ENCODE measurements around the gene CDR2L.

The CDR2L gene

DNA sequence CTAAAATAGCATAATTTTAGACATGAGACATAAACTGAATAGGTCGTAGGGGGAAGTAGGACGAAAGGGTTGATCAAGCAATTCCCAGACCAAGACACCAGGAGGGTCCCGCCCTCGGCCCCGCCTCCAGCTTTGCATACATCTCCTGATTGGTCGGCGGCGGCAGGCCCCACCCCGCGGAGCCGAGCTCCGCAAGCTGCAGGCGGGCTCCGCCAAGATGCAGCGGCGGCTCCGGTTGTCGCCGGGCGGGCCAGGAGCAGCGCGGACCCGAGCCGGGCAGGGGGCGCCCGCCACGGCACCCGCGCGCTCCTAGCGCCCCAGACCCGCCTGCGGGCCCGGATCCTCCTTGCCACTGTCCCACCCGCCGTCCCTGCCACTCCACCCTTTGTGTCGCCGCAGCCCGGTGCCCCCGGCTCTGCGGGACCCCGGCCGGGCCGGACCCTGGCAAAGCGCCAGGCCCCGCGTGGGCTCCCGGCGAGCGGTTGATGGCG is at the start of gene CDR2L:
Gene CDR2L (plus strand): TSS at position 215 of the 491 bp plus-strand sequence. CDS start 412 bp downstream, outside the sequence.
- H3K36me3 Mint-ChIP-seq: no peaks in the 10 kb centered on the region
- no peak within 1 kb of the TSS for H3K27ac Mint-ChIP-seq
- H3K9me3 Mint-ChIP-seq (ENCODE audit: low read depth): no peaks in the 10 kb centered on the region
- H3K4me3 Mint-ChIP-seq: peak within 1 kb of the TSS; percentile 82
- H3K27me3 Mint-ChIP-seq: no peaks in the 10 kb centered on the region
- H3K4me1 Mint-ChIP-seq (ENCODE audit: low read depth): peaks cover 12% of the 10 kb centered on the region

DNA sequence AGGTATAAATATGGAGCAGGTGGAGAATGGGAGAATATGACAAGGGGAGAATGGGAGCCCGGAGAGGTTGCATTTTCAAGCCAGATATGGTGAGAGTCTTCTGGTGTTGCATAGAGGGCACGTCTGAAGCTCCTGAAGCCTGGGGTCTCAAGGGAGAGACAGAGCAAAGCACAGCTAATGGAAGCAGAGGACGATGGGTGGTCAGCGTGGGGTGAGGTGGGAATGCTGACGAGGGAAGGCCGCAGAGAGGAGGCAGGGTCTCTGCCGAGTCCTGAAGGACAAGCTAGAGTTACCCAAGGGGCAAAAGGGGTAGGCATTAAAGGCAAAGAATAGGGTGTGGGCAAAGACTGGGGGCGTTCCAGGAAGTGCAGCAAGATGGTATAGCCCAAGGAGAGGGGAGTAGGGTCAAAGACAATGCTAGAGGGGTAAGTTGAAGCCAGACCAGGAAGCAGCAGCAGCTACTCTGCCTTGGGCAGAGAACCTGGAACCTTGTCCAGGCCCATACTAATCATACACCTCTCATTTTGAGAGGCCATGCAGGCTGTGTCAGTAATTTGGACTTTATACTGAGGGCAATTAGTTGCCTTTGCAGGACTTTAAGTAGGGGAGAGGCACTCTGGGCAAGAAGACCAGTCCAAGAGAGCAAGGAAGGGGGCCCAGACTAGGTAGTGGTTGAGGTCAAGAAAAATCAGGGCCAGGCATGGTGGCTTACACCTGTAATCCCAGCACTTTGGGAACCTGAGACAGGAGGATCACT is 49.1 kb upstream of the CDR2L start:
- Mint-ChIP-seq H3K36me3 (no peaks in the 10 kb centered on the region), H3K27me3 (peaks cover 36% of the 10 kb centered on the region), H3K27ac (no peak overlapping the region), H3K4me3 (no peak overlapping the region), H3K4me1 (ENCODE audit: low read depth) (peaks cover 2% of the 10 kb centered on the region), H3K9me3 (ENCODE audit: low read depth) (no peaks in the 10 kb centered on the region)

DNA sequence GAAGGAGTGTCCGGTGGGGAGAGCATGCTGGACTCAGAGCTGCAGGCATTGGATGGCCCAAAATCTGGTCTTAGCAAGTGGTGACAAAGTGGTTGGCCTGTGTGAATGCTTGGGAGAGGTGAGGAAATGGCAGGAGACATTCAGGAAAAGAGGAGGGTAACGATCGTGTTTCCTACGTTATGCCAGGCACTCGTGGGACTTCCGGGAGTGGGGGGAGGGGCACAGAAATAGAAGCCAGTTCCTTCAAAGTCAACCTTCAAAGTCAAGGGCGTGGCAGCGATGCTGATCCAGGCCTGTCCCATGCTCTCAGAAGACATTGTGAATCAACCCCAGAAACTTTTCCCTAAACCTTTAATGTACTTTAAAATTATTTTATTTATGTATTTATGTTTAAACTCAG is 47.9 kb upstream of the CDR2L start:
- Mint-ChIP-seq H3K4me3 (no peak overlapping the region), H3K4me1 (ENCODE audit: low read depth) (peaks cover 2% of the 10 kb centered on the region), H3K9me3 (ENCODE audit: low read depth) (no peaks in the 10 kb centered on the region), H3K27ac (no peak overlapping the region), H3K27me3 (peaks cover 33% of the 10 kb centered on the region), H3K36me3 (no peaks in the 10 kb centered on the region)

DNA sequence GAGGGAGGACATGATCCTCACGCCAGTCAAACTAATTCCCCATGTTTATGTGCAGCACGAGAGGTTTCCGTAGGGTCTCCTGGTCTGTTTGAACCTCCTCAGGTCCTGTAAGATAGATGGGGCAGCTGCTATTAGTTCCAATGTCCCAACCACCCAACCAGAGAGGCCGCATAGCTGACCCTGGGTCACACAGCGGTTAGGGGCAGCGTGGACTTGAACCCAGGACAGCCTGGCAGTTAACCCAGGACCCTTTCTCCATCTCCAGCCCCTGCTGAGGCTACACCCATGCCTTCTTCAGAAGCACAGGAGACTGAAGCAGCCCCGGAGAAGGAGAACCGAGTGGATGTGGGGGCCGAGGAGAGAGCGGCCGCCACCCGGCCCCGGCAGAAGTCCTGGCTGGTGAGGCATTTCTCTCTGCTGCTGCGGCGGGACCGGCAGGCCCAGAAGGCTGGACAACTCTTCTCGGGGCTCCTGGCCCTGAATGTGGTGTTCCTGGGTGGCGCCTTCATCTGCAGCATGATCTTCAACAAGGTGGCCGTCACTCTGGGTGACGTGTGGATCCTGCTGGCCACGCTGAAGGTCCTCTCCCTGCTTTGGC is 46.2 kb upstream of the CDR2L start:
- H3K36me3 Mint-ChIP-seq: no peaks in the 10 kb centered on the region
- peaks cover 32% of the 10 kb centered on the region for H3K27me3 Mint-ChIP-seq
- H3K4me3 Mint-ChIP-seq: no peak overlapping the region
- H3K4me1 Mint-ChIP-seq (ENCODE audit: low read depth): peaks cover 2% of the 10 kb centered on the region
- H3K27ac Mint-ChIP-seq: no peak overlapping the region
- no peaks in the 10 kb centered on the region for H3K9me3 Mint-ChIP-seq (ENCODE audit: low read depth)

DNA sequence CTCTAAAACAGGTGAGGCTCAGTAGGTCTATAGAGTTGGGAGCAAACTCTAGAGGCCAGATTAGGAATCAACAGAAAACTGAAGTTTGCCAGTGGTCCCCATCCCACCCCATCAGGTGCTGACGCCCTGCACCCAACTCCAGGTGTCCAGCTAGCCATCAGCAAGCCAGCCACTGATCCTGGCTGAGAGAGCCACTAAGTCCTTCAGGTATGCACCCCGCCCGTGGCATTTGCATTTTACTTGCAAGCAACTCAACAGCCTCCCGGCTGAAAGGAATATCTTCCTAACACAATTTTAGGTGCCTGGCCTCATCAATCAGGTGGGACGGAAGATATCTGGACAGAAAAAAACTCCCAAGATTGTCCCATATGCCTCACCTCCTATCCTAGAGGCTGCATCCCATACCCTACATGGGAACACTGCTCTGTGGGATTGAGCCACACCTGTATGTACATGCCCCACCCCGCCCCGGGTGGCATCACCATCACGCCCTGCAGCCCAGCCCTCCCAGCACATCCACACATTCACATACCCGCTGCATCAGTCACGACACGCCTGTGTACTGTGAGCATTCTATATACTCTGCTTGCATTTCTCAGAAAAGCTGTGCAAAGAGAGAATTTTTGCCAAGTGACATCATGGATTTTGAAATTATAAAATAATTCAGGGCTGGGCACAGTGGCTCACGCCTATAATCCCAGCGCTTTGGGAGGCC is 43.5 kb upstream of the CDR2L start:
- H3K4me1 Mint-ChIP-seq (ENCODE audit: low read depth): no peaks in the 10 kb centered on the region
- H3K27me3 Mint-ChIP-seq: peaks cover 14% of the 10 kb centered on the region
- no peaks in the 10 kb centered on the region for H3K9me3 Mint-ChIP-seq (ENCODE audit: low read depth)
- H3K4me3 Mint-ChIP-seq: no peak overlapping the region
- H3K36me3 Mint-ChIP-seq: no peaks in the 10 kb centered on the region
- H3K27ac Mint-ChIP-seq: no peak overlapping the region

DNA sequence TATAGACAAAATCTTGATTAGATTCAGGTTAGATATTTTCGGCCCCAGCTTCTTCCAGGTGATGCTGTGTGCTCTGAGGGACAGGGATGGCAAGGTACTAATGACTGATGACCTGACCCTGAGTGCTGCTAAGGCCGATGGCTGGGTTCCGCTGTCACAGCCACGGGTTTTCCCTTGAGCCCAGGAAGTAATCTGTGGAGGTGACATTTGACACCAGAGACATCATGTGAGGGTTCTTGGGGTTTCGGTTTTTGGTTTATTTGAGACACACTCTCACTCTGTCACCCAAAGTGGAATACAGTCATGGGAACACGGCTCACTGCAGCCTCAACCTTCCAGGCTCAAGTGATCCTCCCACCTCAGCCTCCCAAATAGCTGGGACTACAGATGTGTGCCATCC is 41.9 kb upstream of the CDR2L start:
- no peaks in the 10 kb centered on the region for H3K9me3 Mint-ChIP-seq (ENCODE audit: low read depth)

DNA sequence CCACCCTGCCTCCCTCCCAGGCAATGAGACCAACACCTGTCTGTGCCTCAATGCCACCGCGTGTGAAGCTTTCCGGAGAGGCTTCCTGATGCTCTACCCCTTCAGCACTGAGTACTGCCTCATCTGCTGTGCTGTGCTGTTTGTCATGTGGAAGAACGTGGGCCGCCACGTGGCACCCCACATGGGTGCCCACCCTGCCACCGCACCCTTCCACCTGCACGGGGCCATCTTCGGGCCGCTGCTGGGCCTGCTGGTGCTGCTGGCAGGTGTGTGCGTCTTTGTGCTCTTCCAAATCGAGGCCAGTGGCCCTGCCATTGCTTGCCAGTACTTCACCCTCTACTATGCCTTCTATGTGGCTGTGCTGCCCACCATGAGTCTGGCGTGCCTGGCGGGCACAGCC is 40.8 kb upstream of the CDR2L start:
- H3K9me3 Mint-ChIP-seq (ENCODE audit: low read depth): no peaks in the 10 kb centered on the region
- no peak overlapping the region for H3K4me3 Mint-ChIP-seq
- H3K27ac Mint-ChIP-seq: no peak overlapping the region
- no peaks in the 10 kb centered on the region for H3K36me3 Mint-ChIP-seq
- H3K27me3 Mint-ChIP-seq: peaks cover 10% of the 10 kb centered on the region
- no peaks in the 10 kb centered on the region for H3K4me1 Mint-ChIP-seq (ENCODE audit: low read depth)

More for the DNA sequence above, 41.9 kb upstream of the CDR2L start:
- Mint-ChIP-seq H3K36me3 (no peaks in the 10 kb centered on the region), H3K27ac (no peak overlapping the region), H3K4me3 (no peak overlapping the region), H3K4me1 (ENCODE audit: low read depth) (no peaks in the 10 kb centered on the region), H3K27me3 (peaks cover 11% of the 10 kb centered on the region)

DNA sequence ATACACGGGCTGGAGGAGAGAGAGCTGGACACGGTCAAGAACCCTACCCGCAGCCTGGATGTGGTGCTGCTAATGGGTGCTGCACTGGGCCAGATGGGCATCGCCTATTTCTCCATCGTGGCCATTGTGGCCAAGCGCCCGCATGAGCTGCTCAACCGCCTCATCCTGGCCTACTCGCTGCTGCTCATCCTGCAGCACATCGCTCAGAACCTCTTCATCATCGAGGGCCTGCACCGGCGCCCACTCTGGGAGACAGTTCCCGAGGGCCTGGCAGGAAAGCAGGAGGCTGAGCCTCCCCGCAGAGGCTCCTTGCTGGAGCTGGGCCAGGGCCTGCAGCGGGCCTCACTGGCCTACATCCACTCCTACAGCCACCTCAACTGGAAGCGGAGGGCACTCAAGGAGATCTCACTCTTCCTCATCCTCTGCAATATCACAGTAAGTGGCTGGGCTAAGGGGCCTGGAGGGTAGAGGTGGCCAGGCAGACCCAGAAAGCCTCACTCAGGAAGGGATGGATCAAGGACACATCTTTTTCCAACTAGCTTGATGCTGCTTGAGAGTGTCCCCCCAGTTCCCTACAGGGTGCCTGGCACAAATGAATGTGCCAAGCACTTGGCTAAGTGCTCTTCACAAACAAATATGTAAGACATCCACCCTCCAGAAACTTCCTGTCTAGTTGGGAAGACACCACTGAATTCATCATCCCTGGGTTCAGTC is 40.2 kb upstream of the CDR2L start:
- peaks cover 6% of the 10 kb centered on the region for H3K27me3 Mint-ChIP-seq
- H3K4me1 Mint-ChIP-seq (ENCODE audit: low read depth): no peaks in the 10 kb centered on the region
- H3K27ac Mint-ChIP-seq: no peak overlapping the region
- H3K36me3 Mint-ChIP-seq: no peaks in the 10 kb centered on the region
- H3K9me3 Mint-ChIP-seq (ENCODE audit: low read depth): no peaks in the 10 kb centered on the region
- no peak overlapping the region for H3K4me3 Mint-ChIP-seq

DNA sequence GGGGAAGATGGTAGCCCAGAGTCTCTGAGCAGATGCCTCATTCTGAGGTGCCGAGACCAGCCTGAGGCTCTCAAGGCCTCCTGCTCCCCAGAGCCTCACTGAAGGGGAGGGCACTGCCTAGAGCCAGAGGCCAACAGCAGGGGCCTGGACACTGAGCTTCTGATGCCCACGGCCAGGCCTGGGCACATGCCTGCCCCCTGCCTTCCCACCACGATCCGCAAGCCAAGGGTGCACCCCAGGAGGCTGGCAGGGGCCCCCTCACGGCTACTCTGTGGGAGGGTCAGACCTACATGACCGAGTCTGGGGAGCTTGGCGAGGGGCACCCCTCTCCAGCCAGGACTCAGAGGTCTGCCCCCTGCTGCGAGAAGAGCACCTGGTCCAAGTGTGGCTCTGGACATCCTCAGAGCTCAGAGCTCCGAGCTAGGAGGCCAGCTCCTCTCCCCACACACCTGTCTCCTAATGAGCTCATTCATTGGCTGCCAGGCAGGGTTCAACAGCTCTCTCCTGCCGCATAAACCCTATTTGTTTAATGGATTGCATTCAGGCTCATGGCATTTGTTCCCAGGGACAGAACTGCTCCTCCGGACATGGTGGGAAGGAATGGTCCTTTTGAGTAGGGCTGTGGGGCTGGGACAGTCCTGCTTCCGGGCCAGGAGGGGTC is 37.8 kb upstream of the CDR2L start:
- no peaks in the 10 kb centered on the region for H3K9me3 Mint-ChIP-seq (ENCODE audit: low read depth)
- H3K4me1 Mint-ChIP-seq (ENCODE audit: low read depth): no peaks in the 10 kb centered on the region
- no peak overlapping the region for H3K27ac Mint-ChIP-seq
- H3K27me3 Mint-ChIP-seq: peaks cover 3% of the 10 kb centered on the region
- H3K36me3 Mint-ChIP-seq: peaks cover under 1% of the 10 kb centered on the region
- no peak overlapping the region for H3K4me3 Mint-ChIP-seq

DNA sequence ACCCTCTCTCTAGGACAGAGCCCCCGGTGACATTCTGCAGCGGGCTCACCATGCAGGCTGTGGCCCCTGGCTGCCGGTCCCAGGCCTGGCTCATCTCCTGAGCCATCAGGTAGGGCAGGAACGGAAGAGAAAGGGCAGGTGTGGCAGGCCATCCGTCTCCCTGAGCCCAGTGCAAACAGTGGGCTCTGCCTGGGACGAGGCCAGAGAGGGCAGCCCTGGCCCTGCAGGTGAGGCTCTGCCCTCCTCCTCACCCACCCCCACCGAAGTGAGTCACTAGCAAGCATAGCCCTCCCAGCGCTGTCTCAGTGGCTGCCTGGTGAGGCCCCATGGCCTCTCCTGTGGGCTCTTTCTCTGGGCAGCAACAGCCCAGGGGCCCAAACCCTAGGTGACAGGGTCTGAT is 37.2 kb upstream of the CDR2L start:
- H3K27ac Mint-ChIP-seq: no peak overlapping the region

DNA sequence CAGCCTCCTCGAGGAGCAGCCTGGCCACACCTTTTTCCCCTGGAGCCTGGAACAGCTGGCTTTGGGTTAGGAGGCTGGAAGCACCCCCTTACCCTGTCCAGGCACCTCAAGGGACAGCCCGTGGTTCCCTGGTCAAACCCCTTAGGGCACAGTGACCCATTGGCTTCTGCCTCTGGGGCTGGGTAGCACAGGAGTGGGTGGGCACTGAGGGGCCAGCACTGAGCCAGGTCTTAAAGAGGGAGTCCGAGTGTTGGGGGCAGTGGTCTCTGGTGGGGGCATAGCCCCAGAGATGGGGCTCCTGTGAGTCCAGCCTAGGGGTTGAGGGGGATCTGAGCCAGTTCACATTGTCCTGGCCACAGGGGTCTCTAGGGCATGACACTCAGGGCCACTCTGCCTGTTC is 36.4 kb upstream of the CDR2L start:
- Mint-ChIP-seq H3K36me3 (peaks cover 4% of the 10 kb centered on the region), H3K27me3 (no peaks in the 10 kb centered on the region), H3K9me3 (ENCODE audit: low read depth) (no peaks in the 10 kb centered on the region)

More for the DNA sequence above, 37.2 kb upstream of the CDR2L start:
- H3K4me1 Mint-ChIP-seq (ENCODE audit: low read depth): no peaks in the 10 kb centered on the region
- no peak overlapping the region for H3K4me3 Mint-ChIP-seq
- peaks cover 2% of the 10 kb centered on the region for H3K27me3 Mint-ChIP-seq
- H3K36me3 Mint-ChIP-seq: peaks cover 4% of the 10 kb centered on the region
- no peaks in the 10 kb centered on the region for H3K9me3 Mint-ChIP-seq (ENCODE audit: low read depth)

DNA sequence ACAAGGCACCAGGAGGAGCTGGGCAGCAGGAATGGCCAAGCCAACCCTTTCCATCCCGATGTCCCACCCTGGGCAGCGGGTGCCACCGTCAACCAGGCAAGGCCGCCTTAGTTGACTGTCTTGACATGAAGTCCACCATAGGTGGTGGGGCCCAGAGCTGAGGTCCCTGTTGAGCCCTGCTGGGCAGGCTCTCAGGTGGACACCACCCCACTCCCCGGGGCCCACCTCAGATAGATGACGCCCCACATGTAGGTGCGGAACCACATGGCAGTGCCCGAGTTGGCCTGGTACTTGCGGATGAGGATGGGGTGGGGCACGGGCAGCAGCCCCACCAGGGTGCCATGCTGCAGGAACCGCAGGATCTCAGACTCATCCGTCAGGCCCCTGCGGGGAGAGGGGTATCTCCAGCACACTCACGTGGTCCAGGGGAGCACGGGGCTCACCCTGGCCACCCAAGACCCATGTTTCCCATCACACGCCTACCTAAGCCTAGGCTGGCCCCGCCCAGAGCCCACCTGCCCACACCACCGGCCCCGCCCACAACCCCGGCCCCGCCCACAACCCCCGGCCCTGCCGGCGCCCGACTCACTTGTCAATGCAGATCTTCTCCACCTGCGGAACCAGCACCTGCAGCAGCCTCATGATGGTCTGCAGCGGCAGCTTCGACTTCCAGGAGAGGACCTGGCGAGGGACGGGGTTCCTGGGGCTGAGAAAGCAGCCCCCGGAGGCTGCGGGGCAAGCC is 35.6 kb upstream of the CDR2L start:
- H3K4me3 Mint-ChIP-seq: no peak overlapping the region
- no peaks in the 10 kb centered on the region for H3K27me3 Mint-ChIP-seq
- H3K27ac Mint-ChIP-seq: no peak overlapping the region
- peaks cover 4% of the 10 kb centered on the region for H3K36me3 Mint-ChIP-seq
- H3K9me3 Mint-ChIP-seq (ENCODE audit: low read depth): no peaks in the 10 kb centered on the region
- H3K4me1 Mint-ChIP-seq (ENCODE audit: low read depth): no peaks in the 10 kb centered on the region

More for the DNA sequence above, 36.4 kb upstream of the CDR2L start:
- no peaks in the 10 kb centered on the region for H3K4me1 Mint-ChIP-seq (ENCODE audit: low read depth)
- H3K4me3 Mint-ChIP-seq: no peak overlapping the region
- no peak overlapping the region for H3K27ac Mint-ChIP-seq

DNA sequence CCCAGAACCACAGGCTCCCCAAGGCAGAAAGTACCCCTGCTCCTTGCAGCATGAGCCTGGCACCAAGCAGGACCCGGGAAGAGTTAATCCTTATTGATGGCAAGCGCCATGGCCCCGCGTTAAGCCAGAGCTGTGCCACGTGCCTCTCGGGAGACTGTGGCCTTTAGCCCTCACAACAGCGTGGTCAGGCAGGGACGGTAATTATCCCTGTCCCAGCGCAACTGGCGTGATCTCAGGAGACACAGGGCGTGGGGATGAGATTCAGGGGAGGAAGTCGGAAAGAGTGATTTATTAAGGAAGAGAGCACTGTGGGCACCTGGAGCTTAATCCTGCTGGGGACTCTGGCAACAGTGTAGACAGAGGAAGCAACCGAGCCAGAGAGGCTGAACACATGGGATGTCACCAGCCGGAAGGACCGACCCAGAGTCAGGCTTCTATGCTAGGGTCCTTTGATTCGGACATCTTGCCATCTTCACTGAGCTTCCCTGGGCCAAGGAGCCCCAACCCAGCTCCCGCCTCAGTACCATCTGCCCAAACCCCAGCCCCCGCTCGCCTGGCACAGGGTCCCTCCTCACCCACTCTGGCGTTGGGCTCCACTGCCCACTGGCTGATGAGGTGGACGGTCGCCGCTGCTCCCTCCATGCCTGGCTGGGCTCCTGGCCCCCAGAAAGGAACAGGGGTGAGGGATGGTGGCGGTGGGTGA is 34.9 kb upstream of the CDR2L start:
- H3K4me3 Mint-ChIP-seq: no peak overlapping the region
- H3K9me3 Mint-ChIP-seq (ENCODE audit: low read depth): no peaks in the 10 kb centered on the region
- no peak overlapping the region for H3K27ac Mint-ChIP-seq
- peaks cover 4% of the 10 kb centered on the region for H3K36me3 Mint-ChIP-seq
- H3K4me1 Mint-ChIP-seq (ENCODE audit: low read depth): no peaks in the 10 kb centered on the region
- H3K27me3 Mint-ChIP-seq: no peaks in the 10 kb centered on the region

All from activated naive CD8-positive, alpha-beta T cell (primary cell).